ENCODE measurements around the gene EIF4G3. TPM values are rescaled to one million over a fixed set of nuclear protein-coding genes. Genes with fewer than 3 reads are reported as not detected.

Gene EIF4G3
- polyA plus RNA-seq, 3 donors, result 5.1 to 34.2 (median 5.8) TPM

GRCh38 chr1:20834780-20835179, 341.9 kb downstream of the EIF4G3 start:
- no peak overlapping the region for H2AFZ ChIP-seq (ENCODE audit: insufficient read depth, low read depth, low read length, poor library complexity, severe bottlenecking)
- no peaks in the 10 kb centered on the region for H3K9me3 ChIP-seq (replicated peaks in 1 of 2; ENCODE audit: control insufficient read depth in 1 of 2, insufficient read depth in 1 of 2, low read length in 2 of 2)
- H4K20me1 ChIP-seq (ENCODE audit: insufficient read depth, low read length), result no peaks in the 10 kb centered on the region
- peaks cover 0 to 13% of the 10 kb centered on the region in 2 donors for H3K4me1 ChIP-seq (ENCODE audit: control insufficient read depth in 1 of 2, insufficient read depth in 2 of 2, low read length in 2 of 2)
- intact Hi-C loops (cut with micrococcal nuclease), result no loop called here
- no peaks in the 10 kb centered on the region for H3K27me3 ChIP-seq (ENCODE audit: control insufficient read depth in 2 of 2, insufficient read depth in 2 of 2, low read length in 2 of 2)
- no peak overlapping the region for H3K27ac ChIP-seq (ENCODE audit: low read depth in 1 of 2, low read length in 2 of 2)
- Mint-ChIP-seq H3K9me3 (peaks cover 0 to 4% (median 0%) of the 10 kb centered on the region in 7 donors), H3K27me3 (ENCODE audit: low read depth in 3 of 3) (no peaks in the 10 kb centered on the region), H3K27ac (no peak overlapping the region), H3K4me1 (peaks cover 21% of the 10 kb centered on the region), H3K36me3 (peaks cover 28 to 34% of the 10 kb centered on the region in 2 donors), H3K4me3 (no peak overlapping the region)
- DNase-seq, result no peak
- H3K36me3 ChIP-seq (replicated peaks in 1 of 2; ENCODE audit: control insufficient read depth in 1 of 2, insufficient read depth in 2 of 2, low read length in 2 of 2), result peaks cover 3 to 39% of the 10 kb centered on the region in 2 donors
- H3K4me2 ChIP-seq (replicated peaks; ENCODE audit: extremely low read depth, low read length, poor library complexity, severe bottlenecking), result no peak overlapping the region
- no peak overlapping the region for H3K4me3 ChIP-seq (replicated peaks in 1 of 3; ENCODE audit: low read depth in 2 of 3, low read length in 3 of 3)
- no peaks in the 10 kb centered on the region for H3K79me2 ChIP-seq (ENCODE audit: insufficient read depth, low read length)
- TF ChIP-seq CTCF (IDR thresholded peaks at IDR 0.05), result no peak
- H3K9ac ChIP-seq (ENCODE audit: insufficient read depth, low read length, poor library complexity, severe bottlenecking), result no peak overlapping the region

- peaks cover 25 to 37% of the 10 kb centered on the region in 2 donors for H3K36me3 Mint-ChIP-seq
- DNase-seq, result no peak
- Histone ChIP-seq H3K9ac (ENCODE audit: insufficient read depth, low read length, poor library complexity, severe bottlenecking) (no peak overlapping the region), H3K27me3 (ENCODE audit: control insufficient read depth in 2 of 2, insufficient read depth in 2 of 2, low read length in 2 of 2) (no peaks in the 10 kb centered on the region), H3K79me2 (ENCODE audit: insufficient read depth, low read length) (no peaks in the 10 kb centered on the region), H4K20me1 (ENCODE audit: insufficient read depth, low read length) (no peaks in the 10 kb centered on the region), H3K27ac (ENCODE audit: low read depth in 1 of 2, low read length in 2 of 2) (no peak overlapping the region), H2AFZ (ENCODE audit: insufficient read depth, low read depth, low read length, poor library complexity, severe bottlenecking) (no peak overlapping the region), H3K4me1 (ENCODE audit: control insufficient read depth in 1 of 2, insufficient read depth in 2 of 2, low read length in 2 of 2) (peaks cover 0 to 13% of the 10 kb centered on the region in 2 donors), H3K36me3 (replicated peaks in 1 of 2; ENCODE audit: control insufficient read depth in 1 of 2, insufficient read depth in 2 of 2, low read length in 2 of 2) (peaks cover 0 to 38% of the 10 kb centered on the region in 2 donors), H3K4me2 (replicated peaks; ENCODE audit: extremely low read depth, low read length, poor library complexity, severe bottlenecking) (no peak overlapping the region), H3K9me3 (replicated peaks in 1 of 2; ENCODE audit: control insufficient read depth in 1 of 2, insufficient read depth in 1 of 2, low read length in 2 of 2) (no peaks in the 10 kb centered on the region), H3K4me3 (replicated peaks in 1 of 3; ENCODE audit: low read depth in 2 of 3, low read length in 3 of 3) (no peak overlapping the region)
- no peak overlapping the region for H3K4me3 Mint-ChIP-seq
- H3K27me3 Mint-ChIP-seq (ENCODE audit: low read depth in 3 of 3), result no peaks in the 10 kb centered on the region
- intact Hi-C loops (cut with micrococcal nuclease), result no loop called here
- no CpG with 5 or more reads among the region's 1 CpG for WGBS (ENCODE audit: insufficient coverage)
- peaks cover 0 to 4% (median 0%) of the 10 kb centered on the region in 7 donors for H3K9me3 Mint-ChIP-seq
- H3K4me1 Mint-ChIP-seq, result peaks cover 21% of the 10 kb centered on the region
- TF ChIP-seq CTCF (IDR thresholded peaks at IDR 0.05), result no peak
- no peak overlapping the region for H3K27ac Mint-ChIP-seq
Measured at GRCh38 chr1:20834192-20834591, 342.5 kb downstream of the EIF4G3 start.
